ENCODE data around the gene PRMT6. TPM values are rescaled to one million over a fixed set of nuclear protein-coding genes. Genes with fewer than 3 reads are reported as not detected.

The PRMT6 gene
- 15.2 and 22.8 TPM in 2 replicates for total RNA-seq

DNA sequence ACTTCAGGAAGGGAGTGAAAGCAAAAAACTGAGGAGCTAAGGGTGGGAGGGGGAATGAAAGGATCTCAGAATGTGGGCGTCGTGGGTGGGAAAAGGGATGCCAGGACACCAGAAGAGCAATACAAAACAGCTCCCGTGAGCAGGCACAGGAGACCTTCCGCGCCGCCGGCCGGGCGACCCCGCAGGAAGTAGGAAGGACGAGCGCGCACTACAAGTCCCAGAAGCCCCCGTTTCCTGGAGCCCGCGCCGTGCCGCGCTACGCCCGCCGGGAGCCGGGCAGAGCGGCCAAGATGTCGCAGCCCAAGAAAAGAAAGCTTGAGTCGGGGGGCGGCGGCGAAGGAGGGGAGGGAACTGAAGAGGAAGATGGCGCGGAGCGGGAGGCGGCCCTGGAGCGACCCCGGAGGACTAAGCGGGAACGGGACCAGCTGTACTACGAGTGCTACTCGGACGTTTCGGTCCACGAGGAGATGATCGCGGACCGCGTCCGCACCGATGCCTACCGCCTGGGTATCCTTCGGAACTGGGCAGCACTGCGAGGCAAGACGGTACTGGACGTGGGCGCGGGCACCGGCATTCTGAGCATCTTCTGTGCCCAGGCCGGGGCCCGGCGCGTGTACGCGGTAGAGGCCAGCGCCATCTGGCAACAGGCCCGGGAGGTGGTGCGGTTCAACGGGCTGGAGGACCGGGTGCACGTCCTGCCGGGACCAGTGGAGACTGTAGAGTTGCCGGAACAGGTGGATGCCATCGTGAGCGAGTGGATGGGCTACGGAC is at the start of gene PRMT6:
Gene PRMT6 (plus strand): TSS at position 249 of the 771 bp plus-strand sequence. CDS start 42 bp downstream, at position 291.

Other genes starting within 250 kb of the PRMT6 start
- 0.09 and 0.18 TPM in 2 replicates for gene NTNG1, start 84.4 kb downstream of the PRMT6 start, total RNA-seq